GM04504 (cell line): Measurements from ENCODE around the gene LTF.
"Not testable (repeated sequence)": the region's sequence is repeated elsewhere in the genome, so short reads cannot be mapped to it uniquely, and the experiment has no call there.

Source experiments
- DNase-seq: peaks from one replicate; pipeline ENCODE4 v3.0.0-alpha.2; 2012; ENCODE audit warnings: low read depth

Gene LTF

DNA sequence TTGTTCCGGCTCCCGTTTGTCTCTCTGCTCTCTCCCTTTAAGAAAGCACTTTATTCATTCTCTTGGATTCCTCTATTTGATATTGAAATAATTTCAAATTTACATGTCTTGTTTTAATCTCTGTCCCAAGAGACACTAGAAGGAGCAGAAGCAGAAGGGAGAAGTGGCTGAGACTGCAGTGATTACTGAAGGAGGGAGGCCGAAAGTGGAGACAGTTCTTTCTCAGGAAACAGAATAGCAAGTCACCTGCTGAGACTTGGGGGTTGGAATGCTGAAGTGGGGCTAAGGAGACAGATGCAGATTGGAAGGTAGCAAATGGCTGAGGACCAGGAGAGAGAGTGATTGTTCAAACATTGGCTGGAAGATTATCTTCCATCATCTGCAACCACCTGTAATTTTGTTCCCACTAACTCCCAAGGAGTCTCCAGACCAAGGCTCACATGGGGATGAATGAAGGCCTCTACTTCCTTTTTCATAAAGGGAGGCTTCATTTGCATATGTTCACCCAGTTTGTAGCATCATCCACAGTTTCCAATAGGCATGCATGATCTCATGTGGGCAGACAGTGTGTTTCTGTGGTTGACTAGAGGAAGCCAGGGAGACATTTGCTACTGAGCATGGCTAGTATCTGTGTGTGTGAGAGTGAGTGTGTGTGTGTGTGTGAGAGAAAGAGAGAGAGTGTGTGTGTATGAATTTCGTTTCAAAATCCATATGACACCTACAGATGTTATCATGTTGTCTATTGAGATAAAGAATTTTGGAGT, 24.0 kb downstream of the LTF start:
- no peak for DNase-seq

DNA sequence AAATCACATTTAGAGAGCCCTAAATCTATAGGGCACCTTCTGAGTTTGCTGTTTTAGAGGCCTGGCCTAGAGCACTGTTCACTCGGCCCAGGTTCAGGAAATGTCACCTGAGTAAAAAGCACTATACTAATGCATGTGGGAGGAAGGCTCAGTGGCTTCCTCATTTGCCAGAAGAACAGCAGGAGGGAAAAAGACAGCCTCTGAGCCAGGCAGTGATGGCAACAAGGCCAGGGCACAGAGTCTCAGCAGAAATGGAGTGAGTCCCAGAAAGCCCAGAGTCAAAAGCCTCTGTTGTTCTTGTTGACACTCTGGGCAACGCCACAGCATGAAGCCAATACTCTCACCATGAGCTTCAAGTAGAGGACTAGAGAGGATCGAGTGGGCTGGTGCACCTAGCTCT, 25.9 kb downstream of the LTF start:
- DNase-seq = no peak

DNA sequence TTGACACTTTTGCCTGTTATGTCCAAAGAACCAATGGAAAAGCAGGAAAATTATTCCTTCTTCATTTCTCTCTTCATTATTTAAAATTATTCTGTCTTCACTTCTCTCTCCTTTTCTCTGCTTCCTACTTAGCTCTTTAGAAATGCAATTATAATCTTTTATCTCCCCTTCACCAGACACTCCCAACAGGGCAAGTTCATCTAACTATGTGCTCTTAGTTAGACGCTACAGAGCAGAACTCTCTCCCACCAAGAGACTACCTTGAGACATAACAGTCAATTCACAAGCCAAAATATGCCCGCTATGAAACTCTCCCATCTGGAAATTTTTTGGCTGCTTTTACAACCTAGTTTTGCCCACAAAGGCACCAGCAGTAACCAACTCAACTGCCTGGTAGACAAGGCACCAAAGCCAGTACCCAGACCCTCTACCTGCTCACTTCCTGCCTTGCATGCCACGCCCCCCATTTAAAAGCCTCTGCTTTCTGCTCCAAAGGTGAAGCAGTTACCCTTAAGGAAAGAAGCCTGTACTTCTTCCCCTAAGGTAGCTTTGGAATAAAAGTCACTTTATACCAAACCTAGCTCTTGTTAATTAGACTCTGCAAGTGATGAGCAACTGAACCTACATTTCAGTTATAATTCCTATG, 29.5 kb downstream of the LTF start:
- no peak for DNase-seq

DNA sequence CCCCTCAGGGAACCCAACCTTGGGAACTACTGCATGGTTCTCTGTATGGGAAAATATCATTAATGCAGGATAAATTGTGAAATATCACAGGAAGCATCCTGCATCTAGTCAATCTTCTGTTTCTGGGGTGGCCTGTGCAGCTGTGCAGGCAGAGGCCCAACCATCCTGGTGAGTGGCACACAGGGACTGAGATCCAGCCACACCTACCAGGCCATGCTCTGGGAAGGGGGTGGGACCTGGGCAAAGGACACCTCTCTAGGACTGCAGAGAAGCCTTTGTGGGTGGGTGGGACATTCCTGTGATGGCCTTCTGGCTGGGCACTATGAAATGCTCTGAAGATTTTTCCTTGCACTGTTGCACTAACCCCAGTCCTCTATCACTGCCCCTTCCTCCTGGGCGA, 30.9 kb downstream of the LTF start:
- DNase-seq = no peak

DNA sequence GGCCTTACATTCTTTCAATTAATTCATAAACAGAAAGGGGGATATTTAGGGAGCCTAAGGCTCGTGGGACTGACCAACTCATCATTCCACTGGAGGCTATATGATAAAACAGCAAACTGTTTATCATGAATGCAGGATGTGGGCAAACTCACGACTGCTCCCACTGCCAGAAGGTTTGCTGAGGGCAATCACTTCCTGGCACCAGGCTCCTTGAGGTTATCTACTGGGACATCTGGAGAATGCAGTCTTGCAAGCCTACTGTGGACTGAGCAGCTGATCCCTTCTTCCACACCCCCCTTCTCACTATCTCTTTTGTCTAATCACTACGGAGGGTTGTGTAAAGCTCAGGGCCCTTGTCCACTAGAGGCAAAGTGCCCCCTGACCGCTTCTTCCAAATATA, 31.6 kb downstream of the LTF start:
- not testable (repeated sequence) for DNase-seq

DNA sequence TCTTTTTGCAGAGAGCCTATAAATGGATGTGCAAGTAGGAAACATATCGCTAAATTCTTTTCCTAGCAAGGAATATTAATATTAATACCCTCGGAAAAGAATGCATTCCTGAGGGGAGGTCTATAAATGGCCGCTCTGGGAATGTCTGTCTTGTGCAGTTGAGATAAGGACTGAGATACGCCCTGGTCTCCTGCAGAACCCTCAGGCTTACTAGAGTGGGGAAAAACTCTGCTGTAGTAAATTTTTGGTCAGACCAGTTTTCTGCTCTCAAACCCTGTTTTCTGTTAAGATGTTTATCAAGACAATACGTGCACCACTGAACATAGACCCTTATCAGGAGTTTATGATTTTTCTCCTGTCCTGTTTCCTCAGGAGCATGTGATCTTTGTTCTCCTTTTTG, 32.8 kb downstream of the LTF start:
- not testable (repeated sequence) for DNase-seq

DNA sequence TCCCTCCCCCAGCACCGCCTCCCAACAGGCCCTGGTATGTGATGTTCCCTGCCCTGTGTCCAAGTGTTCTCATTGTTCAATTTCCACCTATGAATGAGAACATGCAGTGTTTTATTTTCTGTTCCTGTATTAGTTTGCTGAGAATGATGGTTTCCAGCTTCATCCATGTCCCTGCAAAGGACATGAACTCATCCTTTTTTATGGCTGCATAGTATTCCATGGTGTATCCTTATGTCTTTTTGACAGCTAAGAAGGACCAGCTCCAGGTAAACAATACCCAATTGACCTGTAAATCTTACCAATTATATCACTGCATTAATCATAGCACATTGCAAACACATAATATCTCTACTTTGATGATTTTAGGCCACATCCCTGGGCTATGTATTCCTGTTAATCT, 33.8 kb downstream of the LTF start:
- not testable (repeated sequence) for DNase-seq

DNA sequence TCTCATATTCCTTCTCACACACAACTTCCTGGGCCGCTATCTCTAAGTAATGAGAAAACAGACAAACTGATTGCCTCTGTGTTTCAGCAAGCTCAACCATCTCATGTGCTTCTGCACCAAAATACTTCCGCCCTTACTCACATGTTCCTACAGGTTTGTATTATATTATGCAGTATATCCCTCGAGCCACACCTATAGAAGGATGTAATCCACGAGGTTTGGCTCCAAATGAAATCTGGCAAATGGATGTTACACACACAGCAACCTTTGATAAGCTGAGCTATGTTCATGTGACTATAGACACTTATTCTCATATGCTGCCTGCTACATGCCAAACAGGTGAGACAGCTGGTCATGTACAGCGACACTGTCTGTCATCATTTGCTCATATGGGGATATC, 35.0 kb downstream of the LTF start:
- no peak for DNase-seq

DNA sequence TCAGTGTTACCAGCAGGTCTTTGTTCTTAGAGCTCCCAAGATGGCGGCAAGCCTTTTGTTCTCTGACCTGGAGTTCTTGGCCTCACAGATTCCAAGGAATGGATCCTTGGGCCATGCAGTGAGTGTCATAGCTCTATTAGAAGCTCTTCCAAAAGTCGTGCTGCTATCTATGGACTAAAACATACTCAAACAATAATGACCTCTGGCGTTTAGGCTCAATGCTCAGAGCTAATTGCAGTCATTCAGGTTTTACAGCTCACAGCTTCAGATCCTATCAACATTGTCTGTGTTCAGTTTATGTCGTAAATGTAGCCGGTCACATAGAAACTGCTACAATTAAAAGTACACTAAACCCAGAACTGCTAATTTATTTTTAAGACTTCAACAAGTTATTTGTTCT, 35.5 kb downstream of the LTF start:
- no peak for DNase-seq

DNA sequence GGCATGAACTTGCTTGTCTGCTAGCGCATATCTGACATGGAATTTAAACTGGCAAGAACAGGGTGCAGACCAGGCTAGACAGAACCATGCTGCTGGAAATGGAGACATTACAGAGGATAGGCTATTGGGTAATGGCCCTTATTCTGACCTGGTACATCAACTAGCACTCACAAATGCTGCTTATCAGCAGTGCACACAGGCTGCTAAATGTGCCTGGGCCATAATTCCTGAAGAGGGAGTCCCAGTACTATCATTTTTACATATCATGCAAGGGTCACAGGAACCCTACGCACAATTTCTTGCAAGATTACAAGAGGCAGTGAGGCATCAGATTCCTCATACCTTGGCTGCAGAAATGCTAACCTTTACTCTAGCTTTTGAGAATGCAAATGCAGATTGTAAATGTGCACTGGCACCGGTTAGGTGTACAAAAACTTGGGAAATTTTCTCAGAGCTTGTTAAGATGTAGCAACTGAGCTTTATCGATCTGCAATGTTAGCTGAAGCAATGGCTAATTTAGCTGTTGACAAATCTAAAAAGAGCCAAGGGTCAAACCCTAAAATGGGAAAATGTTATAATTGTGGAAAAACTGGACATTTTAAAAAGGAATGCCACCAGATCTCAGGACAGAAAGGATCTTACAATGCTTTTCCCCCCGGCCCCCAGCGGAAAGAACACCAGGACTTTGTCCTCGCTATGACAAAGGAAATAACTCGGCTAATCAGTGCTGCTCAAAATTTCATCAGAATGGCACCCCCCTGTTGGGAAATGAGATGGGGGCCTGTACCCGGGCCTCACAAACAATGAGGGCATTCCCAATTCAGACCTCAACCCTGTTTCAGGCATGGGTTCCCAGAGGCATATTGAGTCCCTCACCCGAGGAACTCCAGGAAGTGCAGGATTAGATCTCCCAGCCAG, 36.5 kb downstream of the LTF start:
- no peak for DNase-seq

DNA sequence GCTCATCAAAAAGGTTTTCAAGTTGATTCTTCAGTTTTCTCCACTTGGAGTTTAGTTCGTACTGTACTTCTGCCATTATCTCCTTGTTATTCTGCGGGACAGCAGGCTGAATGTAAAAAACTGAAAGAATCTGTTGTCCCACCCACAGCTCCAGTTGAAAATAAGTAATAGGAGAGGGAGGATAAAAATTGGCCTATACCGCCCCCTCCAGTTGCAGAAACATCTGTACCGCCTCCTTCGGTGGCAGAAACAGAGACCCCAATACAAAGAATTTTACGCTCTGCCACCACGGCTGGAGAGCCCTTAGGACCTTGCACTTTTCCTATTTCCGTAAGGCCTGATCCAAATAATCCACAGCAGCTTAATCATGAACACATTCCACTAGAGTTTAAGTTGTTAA, 37.3 kb downstream of the LTF start:
- not testable (repeated sequence) for DNase-seq

DNA sequence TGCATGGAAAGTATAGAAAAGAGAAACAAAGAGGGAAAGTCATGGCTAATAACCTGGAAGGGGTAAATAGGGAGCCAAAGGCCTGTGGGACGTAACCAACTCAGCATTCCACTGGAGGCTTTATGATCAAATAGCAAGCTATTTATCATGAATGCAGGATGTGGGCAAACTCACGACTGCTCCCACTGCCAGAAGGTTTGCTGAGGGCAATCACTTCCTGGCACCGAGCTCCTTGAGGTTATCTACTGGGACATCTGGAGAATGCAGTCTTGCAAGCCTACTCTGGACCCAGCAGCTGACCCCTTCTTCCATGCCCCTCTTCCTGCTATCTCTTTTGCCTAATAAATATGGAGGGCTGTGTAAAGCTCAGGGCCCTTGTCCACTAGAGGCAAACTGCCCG, 38.2 kb downstream of the LTF start:
- not testable (repeated sequence) for DNase-seq

DNA sequence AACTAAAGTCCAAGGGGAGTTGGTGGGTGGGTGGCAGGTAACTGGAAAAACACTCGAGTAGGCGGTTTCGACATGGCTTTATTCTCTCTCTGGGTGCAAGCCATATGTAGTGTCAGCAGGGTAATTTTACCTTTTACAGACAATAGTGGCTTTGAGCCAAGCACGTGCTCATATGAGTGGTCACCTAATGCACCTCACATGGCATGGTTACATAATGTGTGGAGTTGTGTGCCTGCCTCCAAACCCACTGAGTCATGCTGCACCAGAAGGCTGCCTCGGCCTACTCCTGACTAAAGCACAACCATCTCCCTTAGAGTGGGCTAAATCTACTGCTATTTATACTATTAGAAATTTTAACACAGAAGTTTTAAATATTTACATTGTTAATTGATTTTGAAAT, 41.1 kb downstream of the LTF start:
- no peak for DNase-seq

DNA sequence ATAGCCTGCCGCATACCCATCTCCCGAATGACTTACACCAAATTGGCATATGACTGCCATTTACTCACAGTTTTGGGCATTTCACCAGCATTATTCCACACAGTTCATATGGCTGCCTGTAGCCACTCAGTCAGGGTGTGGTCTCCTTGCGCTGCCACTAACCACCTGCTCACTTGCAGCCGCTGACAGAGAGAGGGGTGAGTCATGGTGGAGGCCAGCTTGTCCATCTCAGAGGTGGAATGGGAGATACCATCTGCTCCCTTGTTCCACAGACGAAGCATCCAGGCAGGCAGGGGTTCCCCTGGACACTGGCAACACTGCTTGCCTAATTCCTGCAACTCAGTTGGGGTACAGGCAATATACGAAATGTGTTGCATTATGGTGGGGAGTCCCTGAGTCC, 42.1 kb downstream of the LTF start:
- no peak for DNase-seq

DNA sequence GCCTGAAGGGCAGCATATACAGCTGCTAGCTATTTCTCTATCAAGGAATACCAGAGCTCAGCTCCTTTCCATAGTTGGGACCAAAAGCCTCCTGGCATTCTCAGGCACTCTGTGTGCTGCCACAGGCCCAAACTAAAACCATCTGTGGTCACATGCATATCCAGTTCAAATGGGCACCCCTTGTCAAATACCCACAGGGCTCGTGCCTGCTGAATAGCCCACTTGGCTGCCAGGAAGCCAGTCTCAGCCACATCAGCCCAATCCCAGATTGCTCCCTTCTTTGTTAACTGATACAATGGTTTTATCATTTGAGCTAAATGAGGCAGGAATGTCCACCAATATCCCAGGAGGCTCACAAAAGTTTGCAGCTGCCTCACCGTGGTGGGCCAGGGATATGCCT, 43.8 kb downstream of the LTF start:
- DNase-seq = no peak

DNA sequence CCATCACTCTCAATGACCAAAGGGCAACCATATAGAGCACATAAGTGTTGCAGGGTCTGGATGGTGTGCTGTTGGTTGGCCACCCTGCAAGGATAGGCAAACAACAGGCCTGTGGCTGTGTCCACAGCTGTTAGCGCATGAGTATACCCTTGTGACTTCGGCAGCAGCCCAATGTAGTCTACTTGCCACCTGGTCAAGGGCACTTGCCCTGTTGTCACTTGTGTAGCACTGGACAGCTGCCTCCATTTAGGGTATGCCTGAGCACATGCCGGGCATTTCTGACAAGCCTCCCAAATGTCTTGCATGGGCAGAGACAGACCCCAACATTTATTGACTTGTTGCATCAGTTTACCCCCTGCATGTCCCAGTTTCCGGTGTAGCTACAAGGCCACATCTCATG, 44.9 kb downstream of the LTF start:
- DNase-seq = no peak

DNA sequence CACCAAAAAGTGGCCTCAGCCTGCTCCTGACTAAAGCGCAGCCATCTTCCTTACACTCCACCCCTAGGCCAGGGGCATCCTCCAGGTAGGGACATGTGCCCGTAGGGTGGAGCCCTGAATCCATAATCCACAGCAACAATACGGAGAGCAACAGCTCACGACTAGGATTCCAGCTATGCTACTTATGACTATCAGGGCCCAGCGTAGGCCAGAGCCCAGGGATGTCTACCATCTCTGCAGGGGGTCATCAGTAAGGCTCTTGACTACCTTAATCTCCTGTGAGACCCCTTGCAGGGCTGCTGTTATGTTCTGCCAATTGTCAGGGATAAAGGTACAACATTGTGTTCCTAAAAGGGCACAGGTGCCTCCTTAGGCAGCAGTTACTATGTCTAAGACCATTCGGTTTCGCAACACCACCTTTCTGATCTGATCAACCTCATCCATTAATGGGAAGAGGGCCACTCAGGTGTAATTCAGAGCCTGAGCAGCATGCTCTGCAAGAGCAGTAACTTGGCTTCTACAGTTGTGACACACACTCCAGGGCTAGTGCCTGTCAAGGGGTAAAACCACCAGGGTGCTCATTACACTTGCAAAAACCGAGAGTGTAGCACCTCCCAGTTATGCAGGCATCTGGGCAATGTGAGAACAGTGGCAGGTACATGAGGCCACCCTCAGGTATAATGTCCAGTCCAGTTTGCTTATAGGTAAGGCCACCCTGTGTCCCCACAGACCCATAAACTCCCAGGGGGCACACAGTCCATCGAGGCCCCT, 46.7 kb downstream of the LTF start:
- no peak for DNase-seq

DNA sequence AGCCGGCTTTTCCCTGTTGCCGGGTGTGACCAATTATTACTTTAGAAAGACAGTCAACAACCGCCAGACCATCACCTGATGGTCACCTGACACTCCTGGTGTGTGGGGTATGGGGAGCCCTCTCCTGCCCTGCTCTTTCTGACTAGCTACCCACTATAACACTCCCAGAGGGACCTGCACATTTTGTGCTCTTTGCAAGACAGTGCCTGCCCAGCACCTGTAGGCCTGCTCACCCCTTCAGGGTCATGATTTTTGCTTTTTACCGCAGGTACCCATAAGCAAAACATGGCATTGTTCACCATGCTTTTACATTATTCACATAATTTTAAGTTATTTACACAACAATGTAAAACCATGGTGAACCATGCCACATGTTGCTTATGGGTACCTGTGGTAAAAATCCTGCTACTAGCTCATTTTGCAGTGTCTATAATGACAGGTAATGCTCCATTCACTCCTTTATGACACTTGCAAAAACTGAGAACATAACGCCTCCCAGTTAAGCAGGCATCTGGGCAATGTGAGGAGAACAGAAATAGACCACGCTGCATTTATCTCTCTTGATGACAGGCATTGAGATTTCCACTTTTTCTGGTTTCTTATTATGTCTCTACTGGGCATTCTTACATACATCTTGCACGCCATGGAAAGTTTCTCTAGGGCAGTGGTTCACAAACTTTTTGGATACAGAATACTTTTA, 47.7 kb downstream of the LTF start:
- no peak for DNase-seq

DNA sequence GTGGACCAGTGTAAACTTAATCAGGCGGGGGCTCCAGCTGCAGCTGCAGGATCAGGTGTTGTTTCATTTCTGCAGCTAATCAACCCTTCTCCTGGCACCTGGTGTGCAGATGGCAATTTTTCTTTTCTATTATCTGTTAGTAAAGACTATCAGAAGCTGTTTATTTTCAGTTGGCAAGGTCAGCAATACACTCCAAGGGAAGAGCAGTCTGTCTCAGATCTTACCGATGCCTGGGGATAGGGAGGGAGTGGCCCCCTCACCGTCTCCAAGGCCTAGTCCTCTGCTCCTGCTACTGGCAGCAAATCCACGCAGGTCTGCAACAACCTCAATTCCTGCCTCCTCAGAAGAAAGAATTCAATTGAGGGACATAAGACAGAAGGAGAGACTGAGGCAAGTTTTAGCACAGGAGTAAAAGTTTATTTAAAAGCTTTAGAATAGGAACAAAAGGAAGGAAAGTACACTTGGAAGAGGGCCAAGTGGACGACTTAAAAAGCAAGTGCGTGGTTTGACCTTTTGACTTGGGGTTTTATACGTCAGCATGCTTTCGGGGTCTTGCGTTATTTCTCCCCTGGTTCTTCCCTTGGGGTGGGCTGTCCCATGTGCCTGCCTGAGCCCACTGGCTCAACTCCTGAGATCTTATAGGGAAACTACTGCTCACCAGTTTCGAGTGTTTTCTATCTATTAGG, 48.4 kb downstream of the LTF start:
- DNase-seq = no peak

DNA sequence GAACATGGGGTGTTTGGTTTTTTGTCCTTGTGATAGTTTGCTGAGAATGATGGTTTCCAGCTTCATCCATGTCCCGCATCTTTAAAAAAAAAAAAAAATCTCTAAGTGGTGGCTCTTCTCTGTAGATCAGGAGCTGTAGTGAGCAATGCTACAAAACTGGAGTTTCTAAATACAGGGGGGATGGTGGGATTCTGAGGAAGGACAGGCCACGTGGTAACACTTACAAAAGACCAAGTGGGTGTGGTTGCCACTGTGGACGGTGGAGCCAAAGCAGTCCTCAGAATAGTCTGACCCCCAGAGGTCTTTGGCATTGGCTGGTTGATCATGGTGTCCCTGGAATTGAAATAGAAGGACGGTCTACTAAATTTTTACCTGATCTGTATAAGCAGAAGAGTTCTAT, 50.0 kb downstream of the LTF start:
- no peak for DNase-seq

DNA sequence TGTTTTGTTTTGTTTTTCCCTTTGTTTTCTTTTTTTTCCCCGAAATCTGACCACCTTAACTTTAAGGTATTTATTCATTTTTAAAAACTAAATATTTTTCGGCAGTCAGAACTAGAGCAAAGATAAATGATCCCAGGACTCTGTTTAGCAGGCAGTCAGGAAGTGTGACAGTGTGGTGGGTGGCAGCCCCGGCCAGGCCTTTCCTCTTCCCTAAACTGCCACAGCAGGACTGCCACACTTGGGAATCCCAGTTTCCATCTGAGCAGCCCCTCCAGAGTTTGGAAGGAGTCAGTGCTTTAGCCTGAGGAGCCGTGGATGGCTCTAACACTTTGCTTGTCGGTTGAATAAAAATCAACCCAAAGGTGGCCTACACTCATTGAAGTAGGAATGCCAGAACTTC, 50.8 kb downstream of the LTF start:
- DNase-seq = no peak
